Measurements from ENCODE around the gene NFATC1. TPM values are rescaled to one million over a fixed set of nuclear protein-coding genes. Genes with fewer than 3 reads are reported as not detected.

The NFATC1 gene
- total RNA-seq, 2 donors from 2014 or later, result 5.2 to 5.9 TPM

DNA sequence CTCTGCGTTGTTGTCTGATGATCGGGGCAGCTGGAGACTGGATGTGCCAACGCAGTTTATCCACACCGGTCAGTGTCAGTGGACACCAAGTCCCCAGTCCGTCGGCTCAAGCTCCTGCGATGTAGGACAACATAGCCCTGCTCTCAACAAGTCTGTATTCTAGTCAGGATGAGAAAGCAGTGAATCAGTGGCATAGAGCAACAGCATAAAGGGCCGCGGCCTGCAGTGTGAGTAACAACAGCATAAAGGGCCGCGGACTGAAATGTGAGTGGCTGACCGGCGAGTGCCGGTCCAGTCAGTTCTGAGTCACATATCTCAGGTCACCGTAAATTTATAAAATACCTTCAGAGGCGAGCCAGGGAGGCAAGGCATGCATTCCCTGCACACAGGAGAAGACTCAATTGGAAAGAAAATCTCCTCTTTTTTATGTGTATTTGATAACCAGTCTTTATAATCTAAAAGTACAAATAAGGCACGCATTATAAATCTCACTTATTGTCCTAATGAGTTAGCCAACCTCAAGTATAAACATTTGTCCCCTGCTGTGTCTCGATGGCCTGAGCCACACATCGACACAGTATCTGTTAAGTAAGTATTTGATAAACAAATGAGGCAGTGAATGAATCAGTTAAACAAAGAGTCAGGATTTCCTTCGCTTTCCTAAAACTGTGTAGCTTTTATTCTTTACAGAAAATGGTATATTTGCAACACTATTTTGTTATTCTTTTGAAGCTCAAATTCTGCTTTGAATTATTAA is 33.8 kb upstream of the NFATC1 start:
- TF ChIP-seq, protein P1, sequence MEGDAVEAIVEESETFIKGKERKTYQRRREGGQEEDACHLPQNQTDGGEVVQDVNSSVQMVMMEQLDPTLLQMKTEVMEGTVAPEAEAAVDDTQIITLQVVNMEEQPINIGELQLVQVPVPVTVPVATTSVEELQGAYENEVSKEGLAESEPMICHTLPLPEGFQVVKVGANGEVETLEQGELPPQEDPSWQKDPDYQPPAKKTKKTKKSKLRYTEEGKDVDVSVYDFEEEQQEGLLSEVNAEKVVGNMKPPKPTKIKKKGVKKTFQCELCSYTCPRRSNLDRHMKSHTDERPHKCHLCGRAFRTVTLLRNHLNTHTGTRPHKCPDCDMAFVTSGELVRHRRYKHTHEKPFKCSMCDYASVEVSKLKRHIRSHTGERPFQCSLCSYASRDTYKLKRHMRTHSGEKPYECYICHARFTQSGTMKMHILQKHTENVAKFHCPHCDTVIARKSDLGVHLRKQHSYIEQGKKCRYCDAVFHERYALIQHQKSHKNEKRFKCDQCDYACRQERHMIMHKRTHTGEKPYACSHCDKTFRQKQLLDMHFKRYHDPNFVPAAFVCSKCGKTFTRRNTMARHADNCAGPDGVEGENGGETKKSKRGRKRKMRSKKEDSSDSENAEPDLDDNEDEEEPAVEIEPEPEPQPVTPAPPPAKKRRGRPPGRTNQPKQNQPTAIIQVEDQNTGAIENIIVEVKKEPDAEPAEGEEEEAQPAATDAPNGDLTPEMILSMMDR (IDR thresholded peaks at IDR 0.05), result no peak
- TF ChIP-seq POLR2A (IDR thresholded peaks at IDR 0.05), result no peak
- intact Hi-C loops (cut with DNase I), result no loop called here
- Histone ChIP-seq H3K27me3 (no peaks in the 10 kb centered on the region), H3K36me3 (replicated peaks in 1 of 2; ENCODE audit: insufficient read depth in 1 of 2, low read depth in 2 of 2) (peaks cover 0 to 9% of the 10 kb centered on the region in 2 donors), H3K27ac (no peak overlapping the region), H3K4me1 (no peaks in the 10 kb centered on the region), H3K4me3 (no peak overlapping the region), H3K9me3 (no peaks in the 10 kb centered on the region)
- ATAC-seq (no peak), DNase-seq (no peak)
- WGBS, 2 donors, result 80 to 93% methylated on average over 9 to 20 of the region's 20 CpGs

DNA sequence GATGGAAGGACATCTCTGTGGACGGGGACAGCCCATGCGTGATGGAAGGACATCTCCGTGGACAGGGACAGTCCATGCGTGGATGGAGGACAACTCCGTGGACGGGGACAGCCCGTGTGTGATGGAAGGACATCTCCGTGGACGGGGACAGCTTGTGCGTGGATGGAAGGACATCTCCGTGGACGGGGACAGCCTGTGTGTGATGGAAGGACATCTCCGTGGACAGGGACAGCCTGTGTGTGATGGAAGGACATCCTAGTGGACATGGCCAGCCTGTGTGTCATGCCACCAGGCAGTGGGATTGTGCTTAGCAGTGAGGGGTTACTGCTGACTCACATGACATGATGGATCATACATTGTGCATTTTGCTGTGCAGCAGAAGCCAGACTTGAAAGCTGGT is 30.0 kb upstream of the NFATC1 start:
- TF ChIP-seq, protein P1 (IDR thresholded peaks at IDR 0.05), result no peak
- TF ChIP-seq POLR2A (IDR thresholded peaks at IDR 0.05), result no peak
- Histone ChIP-seq H3K4me3 (no peak overlapping the region), H3K27ac (no peak overlapping the region), H3K36me3 (replicated peaks in 1 of 2; ENCODE audit: insufficient read depth in 1 of 2, low read depth in 2 of 2) (peaks cover 0 to 9% of the 10 kb centered on the region in 2 donors), H3K9me3 (no peaks in the 10 kb centered on the region), H3K4me1 (no peaks in the 10 kb centered on the region), H3K27me3 (no peaks in the 10 kb centered on the region)
- WGBS, 2 donors, result 86 to 90% methylated on average over 13 of the region's 13 CpGs
- ATAC-seq (no peak), DNase-seq (no peak)
- intact Hi-C loops (cut with DNase I), result no loop called here

DNA sequence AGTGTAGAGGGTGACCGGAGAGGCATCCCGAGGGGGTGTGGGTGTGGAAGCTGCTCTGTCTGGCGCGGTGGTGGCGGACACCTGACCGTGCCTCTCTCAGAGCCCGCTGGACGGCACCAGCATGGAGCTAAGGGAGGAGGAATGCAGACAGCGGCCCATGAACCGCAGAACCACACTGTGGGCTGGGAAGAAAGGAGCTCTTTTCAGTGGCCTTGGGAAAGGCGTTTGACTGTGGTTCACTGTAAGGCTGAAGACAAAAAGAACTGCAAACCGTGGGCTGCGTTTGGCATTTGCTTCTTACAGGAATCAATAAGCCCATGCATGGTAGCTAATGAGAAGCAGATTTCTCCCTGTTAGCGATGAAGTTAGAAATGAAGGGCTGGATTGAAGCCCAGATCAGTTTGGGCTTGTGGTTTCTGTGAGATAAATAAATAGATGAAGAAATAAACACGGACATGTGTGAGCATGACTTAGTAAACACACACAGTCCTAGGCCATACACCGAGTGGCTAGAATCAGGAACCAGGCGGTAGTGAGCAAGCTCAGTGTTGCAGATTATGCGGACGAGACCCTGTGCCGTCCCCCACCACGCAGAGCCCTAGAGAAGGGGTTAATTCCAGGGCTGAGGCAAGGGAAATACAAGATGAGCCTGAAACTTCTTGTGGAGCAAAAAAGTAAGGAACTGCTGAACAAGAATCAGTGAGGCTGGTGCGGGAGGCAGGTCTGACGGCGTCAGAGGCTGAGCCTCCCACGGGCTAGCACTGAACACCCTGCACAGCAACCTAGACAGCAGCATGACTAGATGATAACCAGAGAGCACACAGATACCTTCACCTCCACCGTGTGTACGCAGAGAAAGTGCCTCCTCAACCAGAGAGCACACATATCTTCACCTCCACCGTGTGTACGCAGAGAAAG is 29.3 kb upstream of the NFATC1 start:
- 81 to 84% methylated on average over 29 of the region's 29 CpGs for WGBS, 2 donors
- no peak for ATAC-seq

DNA sequence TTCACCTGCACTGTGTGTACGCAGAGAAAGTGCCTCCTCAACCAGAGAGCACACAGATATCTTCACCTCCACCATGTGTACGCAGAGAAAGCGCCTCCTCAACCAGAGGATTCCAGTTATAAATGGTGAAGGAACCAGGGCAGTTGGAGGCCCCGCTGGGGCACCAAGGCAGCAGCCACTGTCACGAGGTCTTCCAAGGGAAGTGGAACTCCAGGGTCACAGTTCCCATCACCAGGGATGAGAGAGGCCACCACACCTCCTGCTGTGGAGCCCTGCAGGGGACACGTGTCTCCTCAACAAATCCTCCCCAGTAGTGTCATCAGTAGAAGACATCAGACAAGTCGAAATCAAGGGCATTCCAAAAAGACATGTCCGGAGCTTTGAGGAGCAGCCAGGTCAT is 28.2 kb upstream of the NFATC1 start:
- no peak for ATAC-seq
- no peaks in the 10 kb centered on the region for H3K27me3 ChIP-seq
- no peaks in the 10 kb centered on the region for H3K4me1 ChIP-seq
- WGBS, 2 donors, result 88 to 97% methylated on average over 6 to 8 of the region's 8 CpGs
- H3K4me3 ChIP-seq, result no peak overlapping the region
- H3K27ac ChIP-seq, result no peak overlapping the region
- TF ChIP-seq POLR2A (IDR thresholded peaks at IDR 0.05), result no peak
- TF ChIP-seq, protein P1 (IDR thresholded peaks at IDR 0.05), result no peak
- H3K36me3 ChIP-seq (replicated peaks in 1 of 2; ENCODE audit: insufficient read depth in 1 of 2, low read depth in 2 of 2), result peaks cover 0 to 5% of the 10 kb centered on the region in 2 donors
- intact Hi-C loops (cut with DNase I), result no loop called here
- no peak for DNase-seq
- H3K9me3 ChIP-seq, result no peaks in the 10 kb centered on the region

More for the DNA sequence above, 29.3 kb upstream of the NFATC1 start:
- Histone ChIP-seq H3K4me3 (no peak overlapping the region), H3K4me1 (no peaks in the 10 kb centered on the region), H3K9me3 (no peaks in the 10 kb centered on the region), H3K27ac (no peak overlapping the region), H3K36me3 (replicated peaks in 1 of 2; ENCODE audit: insufficient read depth in 1 of 2, low read depth in 2 of 2) (peaks cover 0 to 9% of the 10 kb centered on the region in 2 donors), H3K27me3 (no peaks in the 10 kb centered on the region)
- TF ChIP-seq POLR2A (IDR thresholded peaks at IDR 0.05), result no peak
- TF ChIP-seq, protein P1 (IDR thresholded peaks at IDR 0.05), result no peak
- intact Hi-C loops (cut with DNase I), result no loop called here
- no peak for DNase-seq
